GM15510 (cell line): ENCODE results near the gene FAM229A.

Source experiments
- POLR2A ChIP-seq: IDR thresholded peaks from 3 replicates; pipeline ENCODE4 v1.6.1; 2011; ENCODE audit warnings: borderline replicate concordance; ENCODE audit not compliant: insufficient read length; ENCODE audit errors: extremely low read depth

The FAM229A gene

GRCh38 chr1:32341971-32342370 is 20.3 kb downstream of the FAM229A start:
- TF ChIP-seq POLR2A, result no peak

GRCh38 chr1:32341186-32341757 is 21.0 kb downstream of the FAM229A start:
- TF ChIP-seq POLR2A, result no peak

- no peak for TF ChIP-seq POLR2A
Observed at GRCh38 chr1:32339363-32339978, 22.8 kb downstream of the FAM229A start.

- TF ChIP-seq POLR2A, result no peak
Observed at GRCh38 chr1:32338637-32339145, 23.6 kb downstream of the FAM229A start.

GRCh38 chr1:32337855-32338636 is 24.2 kb downstream of the FAM229A start:
- no peak for TF ChIP-seq POLR2A

- TF ChIP-seq POLR2A, result no peak
Observed at GRCh38 chr1:32336963-32337675, 25.2 kb downstream of the FAM229A start.

GRCh38 chr1:32336591-32336932 is 25.7 kb downstream of the FAM229A start:
- TF ChIP-seq POLR2A, result no peak

- peak; percentile 100 for TF ChIP-seq POLR2A
Observed at GRCh38 chr1:32335790-32336590, 26.3 kb downstream of the FAM229A start, which contains the start of gene MARCKSL1. Gene MARCKSL1 (minus strand): TSS chr1:32336233. CDS start chr1:32336033, 200 bp downstream.

GRCh38 chr1:32335535-32335789 is 26.8 kb downstream of the FAM229A start:
- no peak for TF ChIP-seq POLR2A

GRCh38 chr1:32334864-32335534 is 27.3 kb downstream of the FAM229A start:
- TF ChIP-seq POLR2A, result peak; percentile 41

GRCh38 chr1:32334274-32334861 is 27.9 kb downstream of the FAM229A start:
- TF ChIP-seq POLR2A, result peak; percentile 35

GRCh38 chr1:32333251-32333963 is 28.9 kb downstream of the FAM229A start:
- TF ChIP-seq POLR2A, result no peak
